SU-DHL-6 (cell line): ENCODE data around the gene STOML1.

Experiments
- CTCF ChIP-seq: fragments of 200-600 bp; sonication (generic); IDR thresholded peaks from one replicate; pipeline ENCODE4 v1.5.1; 2017; ENCODE audit warnings: antibody characterized with exemption, mild to moderate bottlenecking, low read length, moderate library complexity; ENCODE audit not compliant: insufficient read depth, poor library complexity, severe bottlenecking
- EZH2phosphoT487 ChIP-seq: fragments of 200-600 bp; sonication (generic), shearing (Covaris generic); conservative IDR thresholded peaks from 2 replicates; pipeline ENCODE4 v1.6.1; 2018; ENCODE audit warnings: mild to moderate bottlenecking, antibody characterized with exemption, low read length, moderate library complexity, mixed read lengths

- TF ChIP-seq CTCF, result no peak
- TF ChIP-seq EZH2phosphoT487, result no peak
These were observed 41.6 kb downstream of the STOML1 start for GRCh38 chr15:73950479-73950830.
